PC-3 (cell line): ENCODE data around the gene GRB2. TPM values are rescaled to one million over a fixed set of nuclear protein-coding genes. Genes with fewer than 3 reads are reported as not detected.

Source experiments
- ATAC-seq: fragments of 200-7000 bp; cut with Tn5 transposase; 2 replicates; pipeline ENCODE4 v1.9.1; 2020; ENCODE audit warnings: mild to moderate bottlenecking, moderate library complexity
- BruUV-seq: library from RNA; stranded (reverse); fragments of 400-500 nt; replicated peaks from 2 replicates; lab custom pipeline; 2021; lab: Mats Ljungman, UMichigan
- CTCF ChIA-PET: fragments of 300-600 bp; sonication (Branson Sonifier 250); formaldehyde crosslinking; loops from one replicate; lab custom pipeline; 2022; ENCODE audit warnings: antibody characterized with exemption; lab: Charles Lee
- POLR2A ChIA-PET: fragments of 300-600 bp; sonication (Branson Sonifier 250); formaldehyde crosslinking; loops from one replicate; lab custom pipeline; 2022; ENCODE audit warnings: antibody characterized with exemption; ENCODE audit not compliant: unreplicated experiment; lab: Charles Lee
- DNase-seq: peaks from one replicate; pipeline ENCODE4 v3.0.0-alpha.2; 2015
- H2AFZ ChIP-seq: fragments of 300-600 bp; sonication (generic); 2 replicates; pipeline ENCODE4 v1.6.0; 2016; ENCODE audit warnings: antibody characterized with exemption, low read length
- H3F3A ChIP-seq: fragments of 300-600 bp; sonication (generic); one replicate; pipeline ENCODE4 v1.6.0; 2017; ENCODE audit warnings: antibody characterized with exemption, low read length, control low read depth, mild to moderate bottlenecking; ENCODE audit not compliant: unreplicated experiment
- H3K27ac ChIP-seq: fragments of 300-600 bp; sonication (generic); 2 replicates; pipeline ENCODE4 v1.5.1; 2016; ENCODE audit warnings: mild to moderate bottlenecking, low read length
- H3K27me3 ChIP-seq: fragments of 300-600 bp; sonication (generic); 2 replicates; pipeline ENCODE4 v1.6.1; 2016; ENCODE audit warnings: low read length, mixed read lengths
- H3K36me3 ChIP-seq: fragments of 300-600 bp; sonication (generic); 2 replicates; pipeline ENCODE4 v1.6.1; 2016; ENCODE audit warnings: low read depth, mixed run types, low read length, mixed read lengths
- H3K4me1 ChIP-seq: fragments of 300-600 bp; sonication (generic); 2 replicates; pipeline ENCODE4 v1.5.1; 2016; ENCODE audit warnings: low read length; ENCODE audit not compliant: insufficient read depth
- H3K4me2 ChIP-seq: fragments of 300-600 bp; sonication (generic); 2 replicates; pipeline ENCODE4 v1.6.0; 2016; ENCODE audit warnings: low read length
- H3K4me3 ChIP-seq: fragments of 300-600 bp; sonication (generic); 2 replicates; pipeline ENCODE4 v1.5.1; 2016; ENCODE audit warnings: mild to moderate bottlenecking, low read length, mixed read lengths
- H3K79me2 ChIP-seq: fragments of 300-600 bp; sonication (generic); 2 replicates; pipeline ENCODE4 v1.6.1; 2017; ENCODE audit warnings: low read length, mixed read lengths
- H3K9ac ChIP-seq: fragments of 300-600 bp; sonication (generic); 2 replicates; pipeline ENCODE4 v1.6.0; 2016; ENCODE audit warnings: mild to moderate bottlenecking, low read length
- H3K9me2 ChIP-seq: fragments of 300-600 bp; sonication (generic); replicated peaks from 2 replicates; pipeline ENCODE4 v1.6.1; 2016; ENCODE audit warnings: mixed run types, low read length, mixed read lengths
- H3K9me3 ChIP-seq: fragments of 300-600 bp; sonication (generic); 2 replicates; pipeline ENCODE4 v1.6.1; 2016; ENCODE audit warnings: low read length, mixed read lengths
- H4K20me1 ChIP-seq: fragments of 300-600 bp; sonication (generic); 2 replicates; pipeline ENCODE4 v1.6.1; 2016; ENCODE audit warnings: low read length, mixed read lengths
- CTCF ChIP-seq: fragments of 300-600 bp; sonication (generic); conservative IDR thresholded peaks from 2 replicates; pipeline ENCODE4 v1.5.1; 2017; ENCODE audit warnings: antibody characterized with exemption, low read depth, mild to moderate bottlenecking, low read length
- EZH2 ChIP-seq: fragments of 300-600 bp; sonication (generic); IDR thresholded peaks from one replicate; pipeline ENCODE4 v1.6.1; 2017; ENCODE audit warnings: antibody characterized with exemption, mild to moderate bottlenecking, low read length; ENCODE audit not compliant: unreplicated experiment
- EZH2phosphoT487 ChIP-seq: fragments of 300-600 bp; sonication (generic); IDR thresholded peaks from 2 replicates; pipeline ENCODE4 v1.6.1; 2018; ENCODE audit warnings: mild to moderate bottlenecking, antibody characterized with exemption, low read length, borderline replicate concordance
- intact Hi-C: fragments of 100-400 bp; cut with micrococcal nuclease; formaldehyde crosslinking; loops from 2 replicates; pipeline ENCODE4 v1.9.0; 2023
- total RNA-seq: library from RNA; depleted of rRNA; stranded (reverse); fragments of >200 nt; gene quantifications from 2 replicates; pipeline ENCODE4 v1.2.3, GENCODE V29; 2014

Gene GRB2
- total RNA-seq, 1 experiment from 2014 or later = 224 TPM

DNA sequence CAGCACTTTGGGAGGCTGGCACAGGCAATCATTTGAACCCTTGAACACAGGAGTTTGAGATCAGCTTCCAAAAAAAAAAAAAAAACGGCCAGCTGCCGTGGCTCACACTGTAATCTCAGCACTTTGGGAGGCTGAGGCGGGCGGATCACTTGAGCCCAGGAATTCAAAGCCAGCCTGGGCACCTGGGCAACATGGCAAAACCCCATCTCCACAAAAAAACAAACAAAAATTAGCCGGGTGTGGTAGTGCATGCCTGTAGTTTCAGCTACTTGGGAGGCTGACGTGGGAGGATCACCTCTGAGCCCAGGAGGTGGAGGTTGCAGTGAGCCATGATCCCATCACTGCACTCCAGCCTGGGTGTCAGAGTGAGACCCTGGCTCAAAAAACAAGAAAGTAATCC lies 39.0 kb downstream of the GRB2 start:
- Histone ChIP-seq H3K27ac (no peak overlapping the region), H3K4me1 (peaks cover 59% of the 10 kb centered on the region), H3K4me3 (no peak overlapping the region), H3K27me3 (no peaks in the 10 kb centered on the region), H2AFZ (no peak overlapping the region), H3K9ac (no peak overlapping the region), H4K20me1 (peaks cover 57% of the 10 kb centered on the region), H3F3A (no peaks in the 10 kb centered on the region), H3K9me2 (no peaks in the 10 kb centered on the region), H3K36me3 (no peaks in the 10 kb centered on the region), H3K79me2 (peaks cover 98% of the 10 kb centered on the region), H3K9me3 (no peaks in the 10 kb centered on the region), H3K4me2 (peak overlapping the region; percentile 52)
- intact Hi-C loops = no loop called here
- ATAC-seq (no peak), DNase-seq (no peak)
- POLR2A ChIA-PET = interaction anchor here (0.6 kb wide), 2 partner anchors 40 to 357 kb away, joined by 3 read pairs; no protein-coding TSS in a partner anchor
- CTCF ChIA-PET = interaction anchor here (0.6 to 0.7 kb wide), 2 partner anchors 43 to 49 kb away, joined by 9 to 12 read pairs; no protein-coding TSS in a partner anchor
- no peak for TF ChIP-seq EZH2phosphoT487
- TF ChIP-seq CTCF = no peak
- no peak for TF ChIP-seq EZH2
- no TSS peak for BruUV-seq

- H4K20me1 ChIP-seq = peaks cover 59% of the 10 kb centered on the region
- no peaks in the 10 kb centered on the region for H3K9me2 ChIP-seq
- ChIA-PET POLR2A (interaction anchor here (0.6 kb wide), 2 partner anchors 40 to 357 kb away, joined by 3 read pairs; no protein-coding TSS in a partner anchor), CTCF (interaction anchor here (0.6 kb wide), 1 partner anchor 50 kb away, joined by 9 read pairs; no protein-coding TSS in a partner anchor)
- H3F3A ChIP-seq = no peaks in the 10 kb centered on the region
- DNase-seq (peak; percentile 30), ATAC-seq (peak; percentile 16)
- peaks cover 98% of the 10 kb centered on the region for H3K79me2 ChIP-seq
- no peaks in the 10 kb centered on the region for H3K27me3 ChIP-seq
- H3K36me3 ChIP-seq = no peaks in the 10 kb centered on the region
- H3K4me3 ChIP-seq = no peak overlapping the region
- no TSS peak for BruUV-seq
- peaks cover 65% of the 10 kb centered on the region for H3K4me1 ChIP-seq
- peak overlapping the region; percentile 52 for H3K4me2 ChIP-seq
- TF ChIP-seq EZH2phosphoT487 (no peak), EZH2 (no peak), CTCF (no peak)
- intact Hi-C loops = loop anchor here (2.0 kb wide), 3 partner anchors 15 to 43 kb away; partner anchors contain the start of gene GRB2
- no peak overlapping the region for H3K27ac ChIP-seq
- no peaks in the 10 kb centered on the region for H3K9me3 ChIP-seq
- H3K9ac ChIP-seq = no peak overlapping the region
- no peak overlapping the region for H2AFZ ChIP-seq
Measured at GRCh38 chr17:75365931-75366275, 39.6 kb downstream of the GRB2 start.
